ENCODE measurements around the gene COG5. TPM values are rescaled to one million over a fixed set of nuclear protein-coding genes. Genes with fewer than 3 reads are reported as not detected.

The COG5 gene
- total and polyA plus RNA-seq, 4 donors, result 4.1 to 27.1 (median 8.4) TPM

DNA sequence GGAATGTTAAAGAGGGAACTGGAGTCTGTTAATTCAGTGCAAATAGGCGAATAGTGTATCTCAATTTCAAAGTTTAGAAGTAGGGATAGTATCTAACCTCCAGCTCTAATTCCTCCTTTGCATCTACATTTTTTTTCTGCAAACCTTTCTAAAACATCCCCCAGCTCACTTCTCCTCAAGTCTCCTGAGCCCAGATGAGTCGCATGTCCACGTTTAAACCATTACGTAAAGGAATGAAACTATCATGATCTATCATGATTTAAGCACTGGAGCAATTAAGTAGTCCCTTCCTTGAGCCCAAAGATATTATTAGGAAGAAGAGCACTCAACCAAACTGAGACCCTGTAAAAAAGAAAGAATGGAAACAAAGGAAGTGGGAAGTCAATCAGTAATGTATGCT is 64.0 kb downstream of the COG5 start:
- DNase-seq (ENCODE audit: low spot score), result no peak
- no peak overlapping the region for H3K9ac ChIP-seq (ENCODE audit: low read depth in 1 of 2, low read length in 2 of 2)
- no peaks in the 10 kb centered on the region for H3K27me3 ChIP-seq (ENCODE audit: control insufficient read depth in 4 of 4, insufficient read depth in 4 of 4, low read length in 3 of 4)
- WGBS, result 94% methylated on average over 4 of the region's 4 CpGs
- no peaks in the 10 kb centered on the region for H3K4me1 ChIP-seq (ENCODE audit: control insufficient read depth in 4 of 4, insufficient read depth in 4 of 4, low read length in 3 of 4)
- no peak overlapping the region for H3K27ac ChIP-seq (ENCODE audit: low read depth in 1 of 2, low read length in 2 of 2)
- TF ChIP-seq GABPA (IDR thresholded peaks at IDR 0.05 in 1 of 2, conservative IDR thresholded peaks at IDR 0.05 in 1 of 2), result no peak
- TF ChIP-seq, protein P1, sequence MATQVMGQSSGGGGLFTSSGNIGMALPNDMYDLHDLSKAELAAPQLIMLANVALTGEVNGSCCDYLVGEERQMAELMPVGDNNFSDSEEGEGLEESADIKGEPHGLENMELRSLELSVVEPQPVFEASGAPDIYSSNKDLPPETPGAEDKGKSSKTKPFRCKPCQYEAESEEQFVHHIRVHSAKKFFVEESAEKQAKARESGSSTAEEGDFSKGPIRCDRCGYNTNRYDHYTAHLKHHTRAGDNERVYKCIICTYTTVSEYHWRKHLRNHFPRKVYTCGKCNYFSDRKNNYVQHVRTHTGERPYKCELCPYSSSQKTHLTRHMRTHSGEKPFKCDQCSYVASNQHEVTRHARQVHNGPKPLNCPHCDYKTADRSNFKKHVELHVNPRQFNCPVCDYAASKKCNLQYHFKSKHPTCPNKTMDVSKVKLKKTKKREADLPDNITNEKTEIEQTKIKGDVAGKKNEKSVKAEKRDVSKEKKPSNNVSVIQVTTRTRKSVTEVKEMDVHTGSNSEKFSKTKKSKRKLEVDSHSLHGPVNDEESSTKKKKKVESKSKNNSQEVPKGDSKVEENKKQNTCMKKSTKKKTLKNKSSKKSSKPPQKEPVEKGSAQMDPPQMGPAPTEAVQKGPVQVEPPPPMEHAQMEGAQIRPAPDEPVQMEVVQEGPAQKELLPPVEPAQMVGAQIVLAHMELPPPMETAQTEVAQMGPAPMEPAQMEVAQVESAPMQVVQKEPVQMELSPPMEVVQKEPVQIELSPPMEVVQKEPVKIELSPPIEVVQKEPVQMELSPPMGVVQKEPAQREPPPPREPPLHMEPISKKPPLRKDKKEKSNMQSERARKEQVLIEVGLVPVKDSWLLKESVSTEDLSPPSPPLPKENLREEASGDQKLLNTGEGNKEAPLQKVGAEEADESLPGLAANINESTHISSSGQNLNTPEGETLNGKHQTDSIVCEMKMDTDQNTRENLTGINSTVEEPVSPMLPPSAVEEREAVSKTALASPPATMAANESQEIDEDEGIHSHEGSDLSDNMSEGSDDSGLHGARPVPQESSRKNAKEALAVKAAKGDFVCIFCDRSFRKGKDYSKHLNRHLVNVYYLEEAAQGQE (IDR thresholded peaks at IDR 0.05), result no peak
- no peak for TF ChIP-seq HNF4A (conservative IDR thresholded peaks at IDR 0.05)
- no peak for TF ChIP-seq NR2F2 (IDR thresholded peaks at IDR 0.05)
- no peak for TF ChIP-seq HNF4G (IDR thresholded peaks at IDR 0.05)
- no peak for TF ChIP-seq EGR1 (IDR thresholded peaks at IDR 0.05; ENCODE audit: low read depth in 2 of 2)
- no peak for TF ChIP-seq YY1 (IDR thresholded peaks at IDR 0.05)
- TF ChIP-seq RXRA (IDR thresholded peaks at IDR 0.05), result no peak
- TF ChIP-seq FOXA1 (IDR thresholded peaks at IDR 0.05), result no peak
- no peak for TF ChIP-seq RAD21 (IDR thresholded peaks at IDR 0.05)
- TF ChIP-seq, protein P2, sequence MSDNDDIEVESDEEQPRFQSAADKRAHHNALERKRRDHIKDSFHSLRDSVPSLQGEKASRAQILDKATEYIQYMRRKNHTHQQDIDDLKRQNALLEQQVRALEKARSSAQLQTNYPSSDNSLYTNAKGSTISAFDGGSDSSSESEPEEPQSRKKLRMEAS (IDR thresholded peaks at IDR 0.05), result no peak
- no peak overlapping the region for H3K4me3 ChIP-seq (ENCODE audit: low read depth in 1 of 3, low read length in 3 of 3)
- H3K36me3 ChIP-seq (ENCODE audit: control insufficient read depth in 4 of 4, insufficient read depth in 3 of 4, low read depth in 1 of 4, low read length in 3 of 4), result no peaks in the 10 kb centered on the region
- no peaks in the 10 kb centered on the region for H3K9me3 ChIP-seq (ENCODE audit: control insufficient read depth in 4 of 4, low read length in 3 of 4)

DNA sequence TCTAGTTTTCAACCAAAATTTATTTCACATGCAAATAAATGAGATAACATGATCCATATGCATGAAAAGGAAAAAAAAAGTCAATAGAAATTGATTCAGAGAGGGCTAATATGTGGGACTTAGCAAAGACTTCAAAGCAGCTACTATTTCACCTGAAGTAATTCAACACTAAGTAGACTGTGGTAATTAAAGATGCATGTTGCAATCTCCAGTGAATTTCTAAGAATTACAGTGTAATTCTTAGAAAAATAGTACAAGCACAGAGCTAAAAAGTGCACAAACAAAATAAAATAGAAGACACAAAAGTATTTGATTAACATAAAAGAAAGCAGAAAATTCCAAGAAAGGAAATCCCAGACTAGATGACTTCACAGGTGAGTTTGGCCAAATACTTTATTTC is 68.2 kb downstream of the COG5 start:
- Histone ChIP-seq H3K9ac (ENCODE audit: low read depth in 1 of 2, low read length in 2 of 2) (no peak overlapping the region), H3K27ac (ENCODE audit: low read depth in 1 of 2, low read length in 2 of 2) (no peak overlapping the region), H3K9me3 (ENCODE audit: control insufficient read depth in 4 of 4, low read length in 3 of 4) (no peaks in the 10 kb centered on the region), H3K27me3 (ENCODE audit: control insufficient read depth in 4 of 4, insufficient read depth in 4 of 4, low read length in 3 of 4) (no peaks in the 10 kb centered on the region), H3K36me3 (ENCODE audit: control insufficient read depth in 4 of 4, insufficient read depth in 3 of 4, low read depth in 1 of 4, low read length in 3 of 4) (no peaks in the 10 kb centered on the region), H3K4me1 (ENCODE audit: control insufficient read depth in 4 of 4, insufficient read depth in 4 of 4, low read length in 3 of 4) (no peaks in the 10 kb centered on the region), H3K4me3 (ENCODE audit: low read depth in 1 of 3, low read length in 3 of 3) (no peak overlapping the region)
- TF ChIP-seq FOXA1 (IDR thresholded peaks at IDR 0.05), result no peak
- no peak for DNase-seq (ENCODE audit: low spot score)

DNA sequence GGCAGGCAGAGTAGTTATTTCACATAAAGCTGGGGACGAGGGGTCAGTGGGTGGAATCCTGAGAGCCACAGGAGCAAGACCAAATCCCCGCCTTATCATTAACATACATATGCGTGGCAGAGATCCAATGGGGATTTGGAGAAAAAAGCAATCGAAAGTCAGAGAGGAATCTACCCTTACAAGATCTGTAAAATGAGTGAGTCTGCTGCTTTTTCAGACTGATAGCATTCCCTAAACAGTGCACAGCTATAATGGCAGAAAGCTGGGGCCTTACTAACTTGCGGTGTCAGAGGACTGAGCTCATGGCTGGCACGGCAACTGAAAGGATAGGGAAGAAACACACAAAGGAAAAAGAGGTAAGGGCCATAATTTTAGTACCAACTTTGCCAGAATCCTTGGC is 68.8 kb downstream of the COG5 start:
- Histone ChIP-seq H3K27me3 (ENCODE audit: control insufficient read depth in 4 of 4, insufficient read depth in 4 of 4, low read length in 3 of 4) (no peaks in the 10 kb centered on the region), H3K4me1 (ENCODE audit: control insufficient read depth in 4 of 4, insufficient read depth in 4 of 4, low read length in 3 of 4) (no peaks in the 10 kb centered on the region), H3K27ac (ENCODE audit: low read depth in 1 of 2, low read length in 2 of 2) (no peak overlapping the region), H3K9ac (ENCODE audit: low read depth in 1 of 2, low read length in 2 of 2) (no peak overlapping the region), H3K9me3 (ENCODE audit: control insufficient read depth in 4 of 4, low read length in 3 of 4) (no peaks in the 10 kb centered on the region), H3K36me3 (ENCODE audit: control insufficient read depth in 4 of 4, insufficient read depth in 3 of 4, low read depth in 1 of 4, low read length in 3 of 4) (no peaks in the 10 kb centered on the region), H3K4me3 (ENCODE audit: low read depth in 1 of 3, low read length in 3 of 3) (no peak overlapping the region)
- WGBS, result 95% methylated on average over 6 of the region's 6 CpGs
- no peak for DNase-seq (ENCODE audit: low spot score)
- no peak for TF ChIP-seq YY1 (IDR thresholded peaks at IDR 0.05)
- TF ChIP-seq FOXA1 (IDR thresholded peaks at IDR 0.05), result no peak
- TF ChIP-seq, protein P1 (IDR thresholded peaks at IDR 0.05), result no peak
- TF ChIP-seq, protein P2 (IDR thresholded peaks at IDR 0.05), result no peak
- no peak for TF ChIP-seq HNF4G (IDR thresholded peaks at IDR 0.05)
- TF ChIP-seq, protein P3, sequence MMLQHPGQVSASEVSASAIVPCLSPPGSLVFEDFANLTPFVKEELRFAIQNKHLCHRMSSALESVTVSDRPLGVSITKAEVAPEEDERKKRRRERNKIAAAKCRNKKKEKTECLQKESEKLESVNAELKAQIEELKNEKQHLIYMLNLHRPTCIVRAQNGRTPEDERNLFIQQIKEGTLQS (IDR thresholded peaks at IDR 0.05), result no peak
- TF ChIP-seq EGR1 (IDR thresholded peaks at IDR 0.05; ENCODE audit: low read depth in 2 of 2), result no peak
- no peak for TF ChIP-seq RAD21 (IDR thresholded peaks at IDR 0.05)
- no peak for TF ChIP-seq RXRA (IDR thresholded peaks at IDR 0.05)
- TF ChIP-seq SP1 (IDR thresholded peaks at IDR 0.05), result no peak
- TF ChIP-seq, protein P4, sequence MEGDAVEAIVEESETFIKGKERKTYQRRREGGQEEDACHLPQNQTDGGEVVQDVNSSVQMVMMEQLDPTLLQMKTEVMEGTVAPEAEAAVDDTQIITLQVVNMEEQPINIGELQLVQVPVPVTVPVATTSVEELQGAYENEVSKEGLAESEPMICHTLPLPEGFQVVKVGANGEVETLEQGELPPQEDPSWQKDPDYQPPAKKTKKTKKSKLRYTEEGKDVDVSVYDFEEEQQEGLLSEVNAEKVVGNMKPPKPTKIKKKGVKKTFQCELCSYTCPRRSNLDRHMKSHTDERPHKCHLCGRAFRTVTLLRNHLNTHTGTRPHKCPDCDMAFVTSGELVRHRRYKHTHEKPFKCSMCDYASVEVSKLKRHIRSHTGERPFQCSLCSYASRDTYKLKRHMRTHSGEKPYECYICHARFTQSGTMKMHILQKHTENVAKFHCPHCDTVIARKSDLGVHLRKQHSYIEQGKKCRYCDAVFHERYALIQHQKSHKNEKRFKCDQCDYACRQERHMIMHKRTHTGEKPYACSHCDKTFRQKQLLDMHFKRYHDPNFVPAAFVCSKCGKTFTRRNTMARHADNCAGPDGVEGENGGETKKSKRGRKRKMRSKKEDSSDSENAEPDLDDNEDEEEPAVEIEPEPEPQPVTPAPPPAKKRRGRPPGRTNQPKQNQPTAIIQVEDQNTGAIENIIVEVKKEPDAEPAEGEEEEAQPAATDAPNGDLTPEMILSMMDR (IDR thresholded peaks at IDR 0.05; ENCODE audit: low read depth, low read length, missing input control), result no peak
- TF ChIP-seq FOXA2 (IDR thresholded peaks at IDR 0.05), result no peak
- TF ChIP-seq NR2F2 (IDR thresholded peaks at IDR 0.05), result no peak
- no peak for TF ChIP-seq GABPA (IDR thresholded peaks at IDR 0.05 in 1 of 2, conservative IDR thresholded peaks at IDR 0.05 in 1 of 2)
- TF ChIP-seq TAF1 (conservative IDR thresholded peaks at IDR 0.05), result no peak
- TF ChIP-seq HNF4A (conservative IDR thresholded peaks at IDR 0.05), result no peak
